ENCODE measurements around the gene IMP3.

The IMP3 gene

GRCh38 chr15:75688278-75688557, 48.2 kb upstream of the IMP3 start (continued):
- no peak for TF ChIP-seq PATZ1 (CRISPR knock-in tag; IDR thresholded peaks at IDR 0.05; ENCODE audit: borderline replicate concordance)

DNA sequence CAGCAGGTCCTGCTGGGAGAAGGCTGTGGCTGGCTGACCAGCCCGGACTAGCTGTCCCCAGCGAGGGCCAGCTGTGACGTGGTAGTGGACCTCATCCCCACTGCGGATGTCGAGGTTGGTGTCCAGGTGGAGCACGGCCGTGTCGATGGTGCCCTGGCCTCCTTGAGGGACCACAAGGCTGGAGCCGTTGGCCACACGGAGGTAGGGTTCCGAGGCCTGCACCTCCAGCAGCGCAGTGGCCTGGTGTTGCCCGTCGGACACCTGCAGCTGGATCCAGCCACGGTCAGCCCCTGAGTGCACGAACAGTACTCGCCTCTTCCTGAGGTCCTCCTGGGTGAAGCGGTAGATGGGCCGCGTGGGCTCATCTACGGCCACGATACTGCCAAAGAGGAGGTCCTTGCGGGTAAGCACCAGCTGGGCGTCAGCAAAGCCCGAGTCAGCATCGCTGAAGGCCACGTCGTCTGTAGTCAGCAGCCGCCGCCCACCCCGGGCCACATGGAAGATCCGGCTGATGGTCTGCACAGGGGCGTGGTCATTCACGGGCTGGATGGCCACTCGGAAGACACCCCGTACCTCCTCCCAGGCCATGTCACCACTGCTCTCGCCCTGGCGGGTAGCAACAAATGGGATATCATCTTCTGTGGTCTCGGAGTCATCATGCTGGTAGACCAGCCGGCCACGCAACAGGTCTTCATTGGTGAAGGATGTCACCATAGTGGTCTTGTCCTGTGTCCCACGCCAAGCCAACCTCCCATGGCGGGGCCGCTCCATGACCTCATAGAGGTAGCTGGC, 47.7 kb upstream of the IMP3 start:
- TF ChIP-seq, protein P1, sequence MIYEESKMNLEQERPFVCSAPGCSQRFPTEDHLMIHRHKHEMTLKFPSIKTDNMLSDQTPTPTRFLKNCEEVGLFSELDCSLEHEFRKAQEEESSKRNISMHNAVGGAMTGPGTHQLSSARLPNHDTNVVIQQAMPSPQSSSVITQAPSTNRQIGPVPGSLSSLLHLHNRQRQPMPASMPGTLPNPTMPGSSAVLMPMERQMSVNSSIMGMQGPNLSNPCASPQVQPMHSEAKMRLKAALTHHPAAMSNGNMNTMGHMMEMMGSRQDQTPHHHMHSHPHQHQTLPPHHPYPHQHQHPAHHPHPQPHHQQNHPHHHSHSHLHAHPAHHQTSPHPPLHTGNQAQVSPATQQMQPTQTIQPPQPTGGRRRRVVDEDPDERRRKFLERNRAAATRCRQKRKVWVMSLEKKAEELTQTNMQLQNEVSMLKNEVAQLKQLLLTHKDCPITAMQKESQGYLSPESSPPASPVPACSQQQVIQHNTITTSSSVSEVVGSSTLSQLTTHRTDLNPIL (CRISPR knock-in tag; IDR thresholded peaks at IDR 0.05; ENCODE audit: low read depth) = no peak
- TF ChIP-seq CSRNP3 (CRISPR knock-in tag; IDR thresholded peaks at IDR 0.05) (no peak), ZNF8 (CRISPR knock-in tag; IDR thresholded peaks at IDR 0.05) (no peak), RARB (CRISPR knock-in tag; IDR thresholded peaks at IDR 0.05) (no peak), TOX (CRISPR knock-in tag; IDR thresholded peaks at IDR 0.05; ENCODE audit: borderline replicate concordance) (no peak), PPARA (CRISPR knock-in tag; IDR thresholded peaks at IDR 0.05; ENCODE audit: borderline replicate concordance) (no peak), ZFP30 (CRISPR knock-in tag; IDR thresholded peaks at IDR 0.05) (no peak), CSDC2 (CRISPR knock-in tag; IDR thresholded peaks at IDR 0.05) (no peak), ZFP3 (CRISPR knock-in tag; IDR thresholded peaks at IDR 0.05) (no peak), ZNF565 (CRISPR knock-in tag; conservative IDR thresholded peaks at IDR 0.05; ENCODE audit: low read depth) (no peak), ZNF70 (CRISPR knock-in tag; IDR thresholded peaks at IDR 0.05) (no peak), ESRRG (CRISPR knock-in tag; IDR thresholded peaks at IDR 0.05) (no peak), ISL1 (CRISPR knock-in tag; IDR thresholded peaks at IDR 0.05) (no peak), TSHZ2 (CRISPR knock-in tag; IDR thresholded peaks at IDR 0.05) (no peak), SNAI2 (CRISPR knock-in tag; IDR thresholded peaks at IDR 0.05) (no peak)
- ATAC-seq = no peak

- ATAC-seq = peak; percentile 91
These were observed 46.2 kb upstream of the IMP3 start for GRCh38 chr15:75686212-75686642.

- TF ChIP-seq GLIS3 (CRISPR knock-in tag; IDR thresholded peaks at IDR 0.05) = no peak
- TF ChIP-seq RARB (CRISPR knock-in tag; IDR thresholded peaks at IDR 0.05) = no peak
- no peak for TF ChIP-seq CSDC2 (CRISPR knock-in tag; IDR thresholded peaks at IDR 0.05)
- no peak for TF ChIP-seq ZC3H10 (CRISPR knock-in tag; IDR thresholded peaks at IDR 0.05)
- TF ChIP-seq BACH2 (CRISPR knock-in tag; IDR thresholded peaks at IDR 0.05; ENCODE audit: borderline replicate concordance) = no peak
- no peak for TF ChIP-seq ZNF565 (CRISPR knock-in tag; conservative IDR thresholded peaks at IDR 0.05; ENCODE audit: low read depth)
- no peak for TF ChIP-seq TSHZ2 (CRISPR knock-in tag; IDR thresholded peaks at IDR 0.05)
- TF ChIP-seq TOX (CRISPR knock-in tag; IDR thresholded peaks at IDR 0.05; ENCODE audit: borderline replicate concordance) = no peak
- ATAC-seq = no peak
These were observed 45.2 kb upstream of the IMP3 start for GRCh38 chr15:75685195-75685594.

All from SK-N-SH treated with all-trans-retinoic acid at 6 μM for 48 hours (cell line).